Cardiac septum (tissue), 1 donor: Measurements from ENCODE around the gene ZNF598. TPM values are rescaled to one million over a fixed set of nuclear protein-coding genes. Genes with fewer than 3 reads are reported as not detected.

Experiments used
- DNase-seq: peaks from one replicate; pipeline ENCODE4 v3.0.0-alpha.2; 2020; ENCODE audit warnings: low spot score
- intact Hi-C: fragments of 100-400 bp; cut with DNase I; formaldehyde crosslinking; loops from one replicate; pipeline ENCODE4 v1.14.0; 2022
- total RNA-seq: library from RNA; stranded (reverse); fragmentation: NEBNext Ultra II Directional; extraction: Animal tissue kit (Norgen Biotek cat#: 25700); gene quantifications from one replicate; pipeline ENCODE4 v1.2.1, GENCODE V29; 2021
- donor health status: DM: no; HTN: no; CAD: no.

Gene ZNF598
- total RNA-seq, 1 donor from 2014 or later: 21.9 TPM

- no peak for DNase-seq
- intact Hi-C loops: no loop called here
These were observed 60.1 kb downstream of the ZNF598 start for GRCh38 chr16:1949507-1949906.

Other genes with a start within 250 kb of the ZNF598 start
- gene NME3, start 238.3 kb downstream of the ZNF598 start, total RNA-seq: 31.7 TPM
- gene EME2, start 237.0 kb downstream of the ZNF598 start, total RNA-seq: 14.9 TPM
- 63.4 TPM for gene MRPS34, start 236.7 kb downstream of the ZNF598 start, total RNA-seq
- gene SPSB3, start 227.2 kb downstream of the ZNF598 start, total RNA-seq: 24.2 TPM
- gene NUBP2, start 226.9 kb downstream of the ZNF598 start, total RNA-seq: 32.3 TPM
- gene IGFALS, start 216.1 kb downstream of the ZNF598 start, total RNA-seq: 0.19 TPM
- gene HAGH, start 183.0 kb downstream of the ZNF598 start, total RNA-seq: 166 TPM
- gene FAHD1, start 182.6 kb downstream of the ZNF598 start, total RNA-seq: 20.5 TPM
- not detected for gene MEIOB, start 137.7 kb downstream of the ZNF598 start, total RNA-seq
- not detected for gene HS3ST6, start 91.4 kb downstream of the ZNF598 start, total RNA-seq
- gene MSRB1, start 66.6 kb downstream of the ZNF598 start, total RNA-seq: 39.2 TPM
- 202 TPM for gene RPL3L, start 55.1 kb downstream of the ZNF598 start, total RNA-seq
- gene NDUFB10, start 50.3 kb downstream of the ZNF598 start, total RNA-seq: 390 TPM
- gene RPS2, start 45.0 kb downstream of the ZNF598 start, total RNA-seq: 702 TPM
- not detected for gene RNF151, start 43.0 kb downstream of the ZNF598 start, total RNA-seq
- gene TBL3, start 37.8 kb downstream of the ZNF598 start, total RNA-seq: 18.3 TPM
- gene NOXO1, start 28.4 kb downstream of the ZNF598 start, total RNA-seq: not detected
- 25.5 TPM for gene GFER, start 25.6 kb downstream of the ZNF598 start, total RNA-seq
- gene SYNGR3, start 19.9 kb downstream of the ZNF598 start, total RNA-seq: 1.8 TPM
- not detected for gene NPW, start 10.0 kb upstream of the ZNF598 start, total RNA-seq
- 183 TPM for gene NHERF2, start 17.1 kb upstream of the ZNF598 start, total RNA-seq
- gene NTHL1, start 38.0 kb upstream of the ZNF598 start, total RNA-seq: 10.4 TPM
- 73.3 TPM for gene TSC2, start 38.2 kb upstream of the ZNF598 start, total RNA-seq
- gene PKD1, start 126.1 kb upstream of the ZNF598 start, total RNA-seq: 178 TPM
- 2.2 TPM for gene RAB26, start 138.8 kb upstream of the ZNF598 start, total RNA-seq
- gene TRAF7, start 146.0 kb upstream of the ZNF598 start, total RNA-seq: 35.7 TPM
- gene CASKIN1, start 186.8 kb upstream of the ZNF598 start, total RNA-seq: 1.2 TPM
- 26.3 TPM for gene MLST8, start 195.6 kb upstream of the ZNF598 start, total RNA-seq
- gene BRICD5, start 201.0 kb upstream of the ZNF598 start, total RNA-seq: 7.0 TPM
- 23.4 TPM for gene PGP, start 205.0 kb upstream of the ZNF598 start, total RNA-seq
- gene E4F1, start 213.8 kb upstream of the ZNF598 start, total RNA-seq: 13.7 TPM
- gene DNASE1L2, start 226.6 kb upstream of the ZNF598 start, total RNA-seq: 0.57 TPM
- 139 TPM for gene ECI1, start 241.8 kb upstream of the ZNF598 start, total RNA-seq